Gastroesophageal sphincter (tissue), 4 donors: Measurements from ENCODE around the gene CYTH1. TPM values are rescaled to one million over a fixed set of nuclear protein-coding genes. Genes with fewer than 3 reads are reported as not detected.

Experiments used
- ATAC-seq: fragments of 150-250 bp; one replicate; pipeline ENCODE4 v1.9.1; 2016; ENCODE audit warnings: mild to moderate bottlenecking, moderate library complexity
- H3K27ac ChIP-seq, 4 donors: fragments of 200-600 bp; sonication (generic) in 3 of 4; 1 replicate in 3 of 4; 2 replicates in 1 of 4; pipeline ENCODE4 v1.5.1; 2016 to 2019
- H3K27me3 ChIP-seq: fragments of 200-600 bp; sonication (generic); one replicate; pipeline ENCODE4 v1.5.1; 2019
- H3K36me3 ChIP-seq, 2 donors: fragments of 200-600 bp; sonication (generic); one replicate each; pipeline ENCODE4 v1.5.1; 2019; ENCODE audit warnings: control low read depth in 1 of 2
- H3K4me1 ChIP-seq, 3 donors: fragments of 200-600 bp; sonication (generic); 1 replicate in 2 of 3; 2 replicates in 1 of 3; pipeline ENCODE4 v1.5.1; 2016 to 2019; ENCODE audit warnings: control low read depth in 2 of 3
- H3K4me3 ChIP-seq, 2 donors: fragments of 200-600 bp; sonication (generic); one replicate each; pipeline ENCODE4 v1.5.1; 2019; ENCODE audit warnings: mild to moderate bottlenecking in 1 of 2, moderate library complexity in 1 of 2
- H3K9me3 ChIP-seq, 3 donors: fragments of 200-600 bp; sonication (generic); one replicate each; pipeline ENCODE4 v1.5.1; 2017 to 2019; ENCODE audit warnings: control low read depth in 2 of 3
- CTCF ChIP-seq, 4 experiments: fragments of 200-600 bp in 2 of 4; fragments of 450-650 bp in 2 of 4; sonication (generic) in 1 of 4; IDR thresholded peaks; one replicate each; pipeline ENCODE4 v1.5.1; 2017 to 2019; ENCODE audit warnings: antibody characterized with exemption in 4 of 4, mild to moderate bottlenecking in 2 of 4, moderate library complexity in 2 of 4
- EP300 ChIP-seq: sonication (generic); formaldehyde crosslinking; IDR thresholded peaks from one replicate; pipeline ENCODE4 v1.6.1; 2017; ENCODE audit warnings: antibody characterized with exemption, mild to moderate bottlenecking
- POLR2A ChIP-seq, 2 donors: fragments of 450-650 bp; IDR thresholded peaks; one replicate each; pipeline ENCODE4 v1.6.1; 2017; ENCODE audit warnings: antibody characterized with exemption in 2 of 2, mild to moderate bottlenecking in 2 of 2, moderate library complexity in 1 of 2
- POLR2AphosphoS5 ChIP-seq: sonication (generic); formaldehyde crosslinking; IDR thresholded peaks from one replicate; pipeline ENCODE4 v1.6.1; 2017; ENCODE audit warnings: antibody characterized with exemption
- WGBS, 2 donors: methylation state at CpG; one replicate each; pipeline ENCODE4 v1.1.5; 2018; ENCODE audit warnings: low coverage in 1 of 2; 5-methylcytosine and 5-hydroxymethylcytosine counted together
- total RNA-seq, 4 donors: library from RNA; depleted of rRNA; stranded (reverse); fragments of >200 nt; gene quantifications; one replicate each; pipeline ENCODE4 v1.1.0, GENCODE V29; 2016

Gene CYTH1
- total RNA-seq, 4 donors from 2014 or later = 26.9 to 38.0 (median 31.0) TPM

GRCh38 chr17:78668847-78669246 lies 113.2 kb downstream of the CYTH1 start:
- Histone ChIP-seq H3K27ac (no peak overlapping the region), H3K36me3 (peaks cover 0 to 17% of the 10 kb centered on the region in 2 donors), H3K27me3 (no peaks in the 10 kb centered on the region), H3K4me3 (no peak overlapping the region), H3K4me1 (peaks cover 0 to 24% (median 6%) of the 10 kb centered on the region in 3 donors), H3K9me3 (no peaks in the 10 kb centered on the region)
- no peak for ATAC-seq
- WGBS, 2 donors = 80 to 100% methylated on average over 3 of the region's 4 CpGs
- TF ChIP-seq POLR2AphosphoS5 (no peak), CTCF (IDR thresholded peaks at IDR 0.05) (no peak), EP300 (no peak), POLR2A (IDR thresholded peaks at IDR 0.05) (no peak)

GRCh38 chr17:78667741-78668640 lies 114.1 kb downstream of the CYTH1 start:
- no peak overlapping the region for H3K27ac ChIP-seq
- no peak for TF ChIP-seq CTCF (IDR thresholded peaks at IDR 0.05)
- no peak for TF ChIP-seq EP300
- TF ChIP-seq POLR2AphosphoS5 = no peak
- no peak for TF ChIP-seq POLR2A (IDR thresholded peaks at IDR 0.05)
- H3K9me3 ChIP-seq = no peaks in the 10 kb centered on the region
- H3K4me1 ChIP-seq = peaks cover 0 to 24% (median 6%) of the 10 kb centered on the region in 3 donors
- no peak overlapping the region for H3K4me3 ChIP-seq
- no peak for ATAC-seq
- WGBS, 2 donors = 89 to 93% methylated on average over 6 to 8 of the region's 30 CpGs
- peaks cover 0 to 9% of the 10 kb centered on the region in 2 donors for H3K36me3 ChIP-seq
- no peaks in the 10 kb centered on the region for H3K27me3 ChIP-seq

DNA sequence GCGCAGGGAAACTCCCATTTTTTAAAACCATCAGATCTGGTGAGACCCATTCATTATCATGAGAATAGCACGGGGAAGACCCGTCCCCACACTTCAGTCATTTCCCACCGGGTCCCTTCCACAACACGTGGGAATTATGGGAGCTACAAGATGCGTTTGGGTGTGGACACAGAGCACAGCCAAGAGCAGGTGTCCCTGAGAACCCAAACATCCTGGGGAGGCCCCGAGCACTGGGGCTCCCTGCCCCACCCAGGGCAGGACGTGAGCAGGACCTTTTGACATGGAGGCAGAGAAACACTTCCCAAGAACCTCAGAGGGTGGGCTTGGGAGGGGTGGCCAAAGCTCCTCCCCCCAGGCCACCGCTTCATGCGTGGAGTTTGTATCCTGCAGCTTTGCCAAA lies 115.0 kb downstream of the CYTH1 start:
- WGBS, 2 donors = 70 to 84% methylated on average over 2 to 8 of the region's 10 CpGs
- H3K27ac ChIP-seq = peak overlapping the region in 2 of 4 donors; percentile 31 to 53

DNA sequence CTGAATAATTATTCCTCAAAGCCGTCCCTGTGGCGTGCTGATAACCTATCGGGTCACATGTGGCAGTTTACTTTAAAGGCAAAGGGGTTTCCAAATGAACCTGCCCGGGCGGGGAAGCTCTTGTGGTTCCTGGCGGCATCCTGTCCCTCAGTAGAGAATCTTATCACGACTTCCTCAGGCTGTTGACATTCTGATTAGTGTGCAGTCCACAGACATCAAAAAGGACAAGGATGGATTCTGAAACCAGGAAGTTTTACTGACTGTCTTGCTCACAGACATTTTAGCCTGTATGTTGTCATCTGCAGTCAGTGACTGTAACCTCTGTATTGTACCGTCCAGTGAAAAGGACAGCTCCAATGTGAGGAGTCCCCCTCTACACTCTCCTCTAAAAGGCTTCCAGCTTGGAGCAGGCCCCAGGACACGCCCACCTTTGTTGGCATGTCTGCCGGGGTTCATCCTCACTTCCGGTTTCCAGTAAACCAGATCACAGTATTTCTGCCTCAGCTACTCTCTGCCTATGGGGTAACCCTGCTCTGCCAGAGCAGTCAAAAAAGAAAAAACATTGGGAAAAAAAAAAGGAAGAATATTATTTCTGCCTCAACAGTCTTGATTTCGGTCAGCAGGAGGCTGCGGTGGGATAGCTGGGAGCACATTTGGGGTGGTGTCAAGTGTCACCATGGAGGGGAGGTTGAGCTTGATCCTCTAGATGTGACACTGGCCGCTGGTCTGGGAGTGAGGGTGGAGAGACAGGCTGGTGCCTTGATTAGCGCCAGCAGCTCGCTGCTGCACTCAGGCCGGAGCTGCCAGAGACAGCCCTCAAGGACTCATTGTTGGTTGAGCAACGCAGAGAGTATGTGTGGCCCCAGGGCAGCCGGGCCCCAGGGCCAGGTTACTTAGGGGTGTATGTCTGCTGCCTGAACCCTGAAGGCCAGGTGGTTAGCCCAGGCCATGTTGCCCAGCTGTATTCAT lies 115.8 kb downstream of the CYTH1 start:
- peak; percentile 50 for ATAC-seq
- no peak for TF ChIP-seq EP300
- TF ChIP-seq POLR2A (IDR thresholded peaks at IDR 0.05) = no peak
- no peak for TF ChIP-seq CTCF (IDR thresholded peaks at IDR 0.05)
- TF ChIP-seq POLR2AphosphoS5 = no peak
- H3K4me3 ChIP-seq = no peak overlapping the region
- H3K36me3 ChIP-seq = no peaks in the 10 kb centered on the region
- peak overlapping the region in 3 of 4 donors; percentile 31 to 53 (median 51) for H3K27ac ChIP-seq
- 60 to 80% methylated on average over 4 to 19 of the region's 19 CpGs for WGBS, 2 donors
- H3K4me1 ChIP-seq = peaks cover 0 to 24% (median 6%) of the 10 kb centered on the region in 3 donors
- no peaks in the 10 kb centered on the region for H3K9me3 ChIP-seq
- no peaks in the 10 kb centered on the region for H3K27me3 ChIP-seq

More for the DNA sequence above, 115.0 kb downstream of the CYTH1 start:
- peaks cover 0 to 24% (median 6%) of the 10 kb centered on the region in 3 donors for H3K4me1 ChIP-seq
- no peak for ATAC-seq
- no peak overlapping the region for H3K4me3 ChIP-seq
- TF ChIP-seq CTCF (IDR thresholded peaks at IDR 0.05) = no peak
- TF ChIP-seq POLR2AphosphoS5 = no peak
- no peak for TF ChIP-seq POLR2A (IDR thresholded peaks at IDR 0.05)
- TF ChIP-seq EP300 = no peak
- no peaks in the 10 kb centered on the region for H3K27me3 ChIP-seq
- H3K36me3 ChIP-seq = no peaks in the 10 kb centered on the region
- H3K9me3 ChIP-seq = no peaks in the 10 kb centered on the region
